Measurements from ENCODE around the gene JAKMIP3. TPM values are rescaled to one million over a fixed set of nuclear protein-coding genes. Genes with fewer than 3 reads are reported as not detected.

JAKMIP3 gene
- polyA plus RNA-seq, 3 donors, result 0.20 TPM; not detected in 2

- 85% methylated on average over 18 of the region's 23 CpGs for WGBS (ENCODE audit: insufficient coverage)
- H3K36me3 ChIP-seq (replicated peaks in 1 of 2; ENCODE audit: control insufficient read depth in 1 of 2, insufficient read depth in 2 of 2, low read length in 2 of 2), result no peaks in the 10 kb centered on the region
- intact Hi-C loops (cut with micrococcal nuclease), result no loop called here
- Mint-ChIP-seq H3K4me3 (no peak overlapping the region), H3K9me3 (peaks cover 0 to 28% (median 7%) of the 10 kb centered on the region in 7 donors), H3K27ac (no peak overlapping the region), H3K36me3 (no peaks in the 10 kb centered on the region), H3K4me1 (no peaks in the 10 kb centered on the region), H3K27me3 (ENCODE audit: low read depth in 3 of 3) (peaks cover 0 to 12% (median 5%) of the 10 kb centered on the region in 3 donors)
- no peak overlapping the region for H3K27ac ChIP-seq (ENCODE audit: low read depth in 1 of 2, low read length in 2 of 2)
- H3K4me1 ChIP-seq (ENCODE audit: control insufficient read depth in 1 of 2, insufficient read depth in 2 of 2, low read length in 2 of 2), result no peaks in the 10 kb centered on the region
- H3K79me2 ChIP-seq (ENCODE audit: insufficient read depth, low read length), result no peaks in the 10 kb centered on the region
- no peak overlapping the region for H3K9ac ChIP-seq (ENCODE audit: insufficient read depth, low read length, poor library complexity, severe bottlenecking)
- no peak for DNase-seq
- H3K9me3 ChIP-seq (replicated peaks in 1 of 2; ENCODE audit: control insufficient read depth in 1 of 2, insufficient read depth in 1 of 2, low read length in 2 of 2), result peaks cover 0 to 13% of the 10 kb centered on the region in 2 donors
- H3K4me2 ChIP-seq (replicated peaks; ENCODE audit: extremely low read depth, low read length, poor library complexity, severe bottlenecking), result no peak overlapping the region
- H3K27me3 ChIP-seq (ENCODE audit: control insufficient read depth in 2 of 2, insufficient read depth in 2 of 2, low read length in 2 of 2), result no peaks in the 10 kb centered on the region
- no peak overlapping the region for H3K4me3 ChIP-seq (replicated peaks in 1 of 3; ENCODE audit: low read depth in 2 of 3, low read length in 3 of 3)
- no peak for TF ChIP-seq CTCF (IDR thresholded peaks at IDR 0.05)
- no peaks in the 10 kb centered on the region for H4K20me1 ChIP-seq (ENCODE audit: insufficient read depth, low read length)
- no peak overlapping the region for H2AFZ ChIP-seq (ENCODE audit: insufficient read depth, low read depth, low read length, poor library complexity, severe bottlenecking)
Measured at GRCh38 chr10:132102071-132102716, 36.4 kb downstream of the JAKMIP3 start.

GRCh38 chr10:132102717-132103110, 37.0 kb downstream of the JAKMIP3 start:
- Histone ChIP-seq H3K4me1 (ENCODE audit: control insufficient read depth in 1 of 2, insufficient read depth in 2 of 2, low read length in 2 of 2) (no peaks in the 10 kb centered on the region), H3K79me2 (ENCODE audit: insufficient read depth, low read length) (no peaks in the 10 kb centered on the region), H3K4me3 (replicated peaks in 1 of 3; ENCODE audit: low read depth in 2 of 3, low read length in 3 of 3) (no peak overlapping the region), H3K4me2 (replicated peaks; ENCODE audit: extremely low read depth, low read length, poor library complexity, severe bottlenecking) (no peak overlapping the region), H3K36me3 (replicated peaks in 1 of 2; ENCODE audit: control insufficient read depth in 1 of 2, insufficient read depth in 2 of 2, low read length in 2 of 2) (no peaks in the 10 kb centered on the region), H2AFZ (ENCODE audit: insufficient read depth, low read depth, low read length, poor library complexity, severe bottlenecking) (no peak overlapping the region), H3K9me3 (replicated peaks in 1 of 2; ENCODE audit: control insufficient read depth in 1 of 2, insufficient read depth in 1 of 2, low read length in 2 of 2) (peaks cover 0 to 10% of the 10 kb centered on the region in 2 donors), H3K27me3 (ENCODE audit: control insufficient read depth in 2 of 2, insufficient read depth in 2 of 2, low read length in 2 of 2) (no peaks in the 10 kb centered on the region), H3K27ac (ENCODE audit: low read depth in 1 of 2, low read length in 2 of 2) (no peak overlapping the region), H4K20me1 (ENCODE audit: insufficient read depth, low read length) (no peaks in the 10 kb centered on the region), H3K9ac (ENCODE audit: insufficient read depth, low read length, poor library complexity, severe bottlenecking) (no peak overlapping the region)
- Mint-ChIP-seq H3K9me3 (peaks cover 0 to 23% (median 4%) of the 10 kb centered on the region in 7 donors), H3K36me3 (no peaks in the 10 kb centered on the region), H3K4me3 (no peak overlapping the region), H3K4me1 (no peaks in the 10 kb centered on the region), H3K27me3 (ENCODE audit: low read depth in 3 of 3) (peaks cover 0 to 10% (median 5%) of the 10 kb centered on the region in 3 donors), H3K27ac (no peak overlapping the region)
- no peak for DNase-seq
- 91% methylated on average over 5 of the region's 8 CpGs for WGBS (ENCODE audit: insufficient coverage)
- intact Hi-C loops (cut with micrococcal nuclease), result no loop called here
- TF ChIP-seq CTCF (IDR thresholded peaks at IDR 0.05), result no peak
